CD14-positive monocyte (primary cell): Measurements from ENCODE around the gene MTRF1. TPM values are rescaled to one million over a fixed set of nuclear protein-coding genes. Genes with fewer than 3 reads are reported as not detected.

ENCODE experiments used
- DNase-seq, 3 donors: peaks; one replicate each; pipeline ENCODE4 v3.0.0-alpha.2; 2011 to 2022
- H2AFZ ChIP-seq: 2 replicates; pipeline ENCODE4 v1.6.0; 2012; ENCODE audit warnings: mild to moderate bottlenecking, low read depth, low read length, inconsistent platforms; ENCODE audit not compliant: insufficient read depth, poor library complexity, severe bottlenecking
- H3K27ac ChIP-seq, 2 donors: 1 replicate in 1 of 2; 2 replicates in 1 of 2; pipeline ENCODE4 v1.5.1; 2012 to 2013; ENCODE audit warnings: low read length in 2 of 2, control low read depth in 1 of 2, inconsistent platforms in 1 of 2, low read depth in 1 of 2, mild to moderate bottlenecking in 1 of 2
- H3K27me3 ChIP-seq, 2 donors: one replicate each; pipeline versions ENCODE4 v1.6.0 to v1.6.1; 2011 to 2013; ENCODE audit warnings: low read length in 2 of 2; ENCODE audit not compliant: control insufficient read depth in 2 of 2, insufficient read depth in 2 of 2
- H3K36me3 ChIP-seq, 2 donors: replicated peaks in 1 of 2; 1 replicate in 1 of 2; 2 replicates in 1 of 2; pipeline versions ENCODE4 v1.5.1 to v1.6.1; 2012 to 2013; ENCODE audit warnings: low read length in 2 of 2, control low read depth in 1 of 2, inconsistent platforms in 1 of 2, mild to moderate bottlenecking in 1 of 2; ENCODE audit not compliant: insufficient read depth in 2 of 2, control insufficient read depth in 1 of 2
- H3K4me1 ChIP-seq, 2 donors: 1 replicate in 1 of 2; 2 replicates in 1 of 2; pipeline versions ENCODE4 v1.5.1 to v1.6.1; 2012 to 2013; ENCODE audit warnings: low read length in 2 of 2, control low read depth in 1 of 2, inconsistent platforms in 1 of 2, mild to moderate bottlenecking in 1 of 2, moderate library complexity in 1 of 2; ENCODE audit not compliant: insufficient read depth in 2 of 2, control insufficient read depth in 1 of 2
- H3K4me2 ChIP-seq: replicated peaks from 2 replicates; pipeline ENCODE3; 2012; ENCODE audit warnings: low read length, moderate library complexity, mild to moderate bottlenecking; ENCODE audit not compliant: poor library complexity, severe bottlenecking; ENCODE audit errors: extremely low read depth
- H3K4me3 ChIP-seq, 3 experiments: fragments of 200-600 bp in 1 of 3; sonication (generic) in 1 of 3; replicated peaks in 1 of 3; 1 replicate in 2 of 3; 2 replicates in 1 of 3; pipeline ENCODE4 v1.5.1; 2011 to 2013; ENCODE audit warnings: low read length in 3 of 3, mild to moderate bottlenecking in 3 of 3, control low read depth in 2 of 3, low read depth in 2 of 3, inconsistent platforms in 1 of 3, moderate library complexity in 1 of 3
- H3K79me2 ChIP-seq: 2 replicates; pipeline ENCODE4 v1.6.0; 2012; ENCODE audit warnings: mild to moderate bottlenecking, control low read depth, inconsistent platforms, low read length, moderate library complexity; ENCODE audit not compliant: insufficient read depth
- H3K9ac ChIP-seq: 2 replicates; pipeline ENCODE4 v1.6.0; 2017; ENCODE audit warnings: low read length, mild to moderate bottlenecking; ENCODE audit not compliant: insufficient read depth, poor library complexity, severe bottlenecking
- H3K9me3 ChIP-seq, 2 donors: replicated peaks in 1 of 2; 1 replicate in 1 of 2; 2 replicates in 1 of 2; pipeline versions ENCODE4 v1.5.1 to v1.6.1; 2012 to 2013; ENCODE audit warnings: low read length in 2 of 2, control low read depth in 1 of 2; ENCODE audit not compliant: control insufficient read depth in 1 of 2, insufficient read depth in 1 of 2
- H4K20me1 ChIP-seq: 2 replicates; pipeline ENCODE4 v1.6.0; 2012; ENCODE audit warnings: mild to moderate bottlenecking, low read length, control low read depth, moderate library complexity; ENCODE audit not compliant: insufficient read depth
- H3K27ac Mint-ChIP-seq, 7 donors: one replicate each; pipeline ENCODE4 v1.8.0; 2020; ENCODE audit warnings: mild to moderate bottlenecking in 7 of 7, mixed read lengths in 7 of 7, moderate library complexity in 6 of 7, inconsistent platforms in 2 of 7
- H3K27me3 Mint-ChIP-seq, 3 donors: one replicate each; pipeline ENCODE4 v1.8.0; 2021 to 2022; ENCODE audit warnings: low read depth in 3 of 3, mild to moderate bottlenecking in 3 of 3, mixed read lengths in 3 of 3, moderate library complexity in 3 of 3, inconsistent platforms in 1 of 3
- H3K36me3 Mint-ChIP-seq, 2 donors: one replicate each; pipeline ENCODE4 v1.8.0; 2020; ENCODE audit warnings: mixed read lengths in 2 of 2, inconsistent platforms in 1 of 2, mild to moderate bottlenecking in 1 of 2
- H3K4me1 Mint-ChIP-seq: one replicate; pipeline ENCODE4 v1.8.0; 2020; ENCODE audit warnings: mild to moderate bottlenecking, mixed read lengths
- H3K4me3 Mint-ChIP-seq, 2 donors: one replicate each; pipeline ENCODE4 v1.8.0; 2020; ENCODE audit warnings: mild to moderate bottlenecking in 2 of 2, mixed read lengths in 2 of 2, moderate library complexity in 1 of 2
- H3K9me3 Mint-ChIP-seq, 7 donors: one replicate each; pipeline ENCODE4 v1.8.0; 2020 to 2022; ENCODE audit warnings: mixed read lengths in 7 of 7, mild to moderate bottlenecking in 6 of 7, moderate library complexity in 6 of 7, inconsistent platforms in 2 of 7
- WGBS: methylation state at CpG from one replicate; pipeline ENCODE4 v1.1.5; 2013; ENCODE audit warnings: missing lambda C conversion rate; ENCODE audit not compliant: insufficient coverage; 5-methylcytosine and 5-hydroxymethylcytosine counted together
- intact Hi-C, 2 donors: fragments of 100-400 bp; cut with micrococcal nuclease; formaldehyde crosslinking; loops; one replicate each; pipeline versions ENCODE4 v1.15.0 to v1.15.1; 2023
- polyA plus RNA-seq, 3 donors: library from polyadenylated mRNA; depleted of rRNA in 1 of 3; unstranded in 2 of 3; stranded (reverse) in 1 of 3; fragments of 300-500 nt in 2 of 3; fragments of >200 nt in 1 of 3; fragmentation: Illumina TruSeq in 2 of 3; gene quantifications; 1 replicate in 2 of 3; 2 replicates in 1 of 3; pipeline ENCODE4 v1.2.3, GENCODE V29; 2012 to 2021
- TF ChIP-seq, protein P1 (sequence below): fragments of 200-600 bp; IDR thresholded peaks from one replicate; pipeline ENCODE4 v1.8.0; 2022; ENCODE audit warnings: antibody characterized with exemption, mild to moderate bottlenecking

The MTRF1 gene
- polyA plus RNA-seq, 3 donors: 4.0 to 17.2 (median 6.0) TPM

DNA sequence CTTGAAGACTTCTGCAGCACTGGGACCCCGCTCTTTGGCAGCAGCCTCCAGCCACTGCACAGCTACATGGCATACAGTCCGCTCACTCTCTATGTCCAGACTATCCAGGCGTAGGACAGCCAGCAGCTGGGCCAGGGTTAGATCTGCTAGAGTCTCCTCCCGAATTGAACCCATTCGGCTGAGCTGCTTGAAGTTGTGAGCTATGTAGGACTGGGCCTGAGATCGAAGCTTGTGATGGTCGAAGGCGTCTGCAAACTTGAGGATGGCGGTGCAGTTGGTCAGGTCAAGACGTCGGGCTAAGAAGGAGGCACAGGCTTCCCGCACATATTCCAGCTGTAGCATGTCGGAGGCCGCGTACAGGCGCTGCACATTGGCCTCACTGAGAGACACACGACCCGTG is 69.9 kb downstream of the MTRF1 start:
- Histone ChIP-seq H3K4me3 (peak overlapping the region in 2 of 3 experiments; percentile 80 to 94), H3K27ac (peak overlapping the region; percentile 90 to 93), H3K9ac (peak overlapping the region; percentile 89), H3K9me3 (no peaks in the 10 kb centered on the region), H4K20me1 (no peaks in the 10 kb centered on the region), H3K4me1 (peaks cover 11% of the 10 kb centered on the region in 2 donors), H3K36me3 (no peaks in the 10 kb centered on the region), H3K27me3 (no peaks in the 10 kb centered on the region), H3K4me2 (peak overlapping the region; percentile 70), H3K79me2 (peaks cover 3% of the 10 kb centered on the region), H2AFZ (peak overlapping the region; percentile 79)
- no peak for DNase-seq
- Mint-ChIP-seq H3K27ac (peak overlapping the region; percentile 93 to 97 (median 96)), H3K36me3 (peaks cover 4 to 13% of the 10 kb centered on the region in 2 donors), H3K4me1 (peaks cover 31% of the 10 kb centered on the region), H3K27me3 (peaks cover 2% of the 10 kb centered on the region in 3 donors), H3K9me3 (peaks cover 0 to 22% (median 3%) of the 10 kb centered on the region in 7 donors), H3K4me3 (peak overlapping the region; percentile 90 to 96)
- intact Hi-C loops: loop anchor here (5.0 to 10.0 kb wide), 2 partner anchors 61 to 71 kb away; partner anchors contain the start of genes KBTBD6 (in 1 of the 2) and MTRF1 (in 1 of the 2)
- TF ChIP-seq, protein P1, sequence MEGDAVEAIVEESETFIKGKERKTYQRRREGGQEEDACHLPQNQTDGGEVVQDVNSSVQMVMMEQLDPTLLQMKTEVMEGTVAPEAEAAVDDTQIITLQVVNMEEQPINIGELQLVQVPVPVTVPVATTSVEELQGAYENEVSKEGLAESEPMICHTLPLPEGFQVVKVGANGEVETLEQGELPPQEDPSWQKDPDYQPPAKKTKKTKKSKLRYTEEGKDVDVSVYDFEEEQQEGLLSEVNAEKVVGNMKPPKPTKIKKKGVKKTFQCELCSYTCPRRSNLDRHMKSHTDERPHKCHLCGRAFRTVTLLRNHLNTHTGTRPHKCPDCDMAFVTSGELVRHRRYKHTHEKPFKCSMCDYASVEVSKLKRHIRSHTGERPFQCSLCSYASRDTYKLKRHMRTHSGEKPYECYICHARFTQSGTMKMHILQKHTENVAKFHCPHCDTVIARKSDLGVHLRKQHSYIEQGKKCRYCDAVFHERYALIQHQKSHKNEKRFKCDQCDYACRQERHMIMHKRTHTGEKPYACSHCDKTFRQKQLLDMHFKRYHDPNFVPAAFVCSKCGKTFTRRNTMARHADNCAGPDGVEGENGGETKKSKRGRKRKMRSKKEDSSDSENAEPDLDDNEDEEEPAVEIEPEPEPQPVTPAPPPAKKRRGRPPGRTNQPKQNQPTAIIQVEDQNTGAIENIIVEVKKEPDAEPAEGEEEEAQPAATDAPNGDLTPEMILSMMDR: no peak
- 98% methylated on average over 18 of the region's 18 CpGs for WGBS

DNA sequence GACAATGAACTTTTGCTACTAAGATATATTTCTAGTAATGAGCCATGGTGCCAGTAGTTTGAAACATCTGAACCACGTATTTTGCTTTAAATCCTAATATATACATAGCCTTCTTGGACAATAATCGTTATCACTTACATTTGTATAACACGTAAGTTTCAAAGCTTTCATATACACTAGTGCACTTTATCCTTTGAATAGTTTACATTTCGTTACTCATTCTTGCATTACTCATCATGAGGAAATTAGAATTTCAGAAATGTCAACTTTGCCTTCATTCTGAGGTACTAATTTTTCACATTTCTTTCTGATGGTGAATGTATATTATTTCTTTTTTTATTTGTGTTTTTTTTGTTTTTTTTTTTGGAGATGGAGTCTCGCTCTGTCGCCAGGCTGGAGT is 74.8 kb downstream of the MTRF1 start:
- no peak overlapping the region for H3K27ac Mint-ChIP-seq
- TF ChIP-seq, protein P1: no peak
- intact Hi-C loops: loop anchor here in 1 of 2 donors (5.0 kb wide), 1 partner anchor 41 kb away; no protein-coding TSS in a partner anchor
- Histone ChIP-seq H3K4me1 (peaks cover 2 to 5% of the 10 kb centered on the region in 2 donors), H3K9ac (no peak overlapping the region), H4K20me1 (no peaks in the 10 kb centered on the region), H2AFZ (no peak overlapping the region), H3K27me3 (no peaks in the 10 kb centered on the region), H3K4me2 (no peak overlapping the region), H3K36me3 (no peaks in the 10 kb centered on the region), H3K4me3 (no peak overlapping the region), H3K27ac (no peak overlapping the region), H3K79me2 (peaks cover 3% of the 10 kb centered on the region), H3K9me3 (no peaks in the 10 kb centered on the region)
- peaks cover 0 to 10% (median 3%) of the 10 kb centered on the region in 7 donors for H3K9me3 Mint-ChIP-seq
- H3K27me3 Mint-ChIP-seq: no peaks in the 10 kb centered on the region
- peaks cover 4 to 13% of the 10 kb centered on the region in 2 donors for H3K36me3 Mint-ChIP-seq
- no peak for DNase-seq
- H3K4me3 Mint-ChIP-seq: no peak overlapping the region
- no CpG with 5 or more reads among the region's 6 CpGs for WGBS
- H3K4me1 Mint-ChIP-seq: peaks cover 19% of the 10 kb centered on the region
